GM18858 (cell line): Measurements from ENCODE around the gene ZNF560.
A peak's percentile ranks its signal among the peaks of the same experiment; 100 is the strongest.

Experiments used
- ATAC-seq: cut with Tn5 transposase; IDR thresholded peaks from one replicate; pipeline ENCODE4 v1.9.1; 2021; ENCODE audit not compliant: unreplicated experiment

Gene ZNF560

GRCh38 chr19:9436358-9436757, 62.1 kb downstream of the ZNF560 start:
- ATAC-seq: no peak

DNA sequence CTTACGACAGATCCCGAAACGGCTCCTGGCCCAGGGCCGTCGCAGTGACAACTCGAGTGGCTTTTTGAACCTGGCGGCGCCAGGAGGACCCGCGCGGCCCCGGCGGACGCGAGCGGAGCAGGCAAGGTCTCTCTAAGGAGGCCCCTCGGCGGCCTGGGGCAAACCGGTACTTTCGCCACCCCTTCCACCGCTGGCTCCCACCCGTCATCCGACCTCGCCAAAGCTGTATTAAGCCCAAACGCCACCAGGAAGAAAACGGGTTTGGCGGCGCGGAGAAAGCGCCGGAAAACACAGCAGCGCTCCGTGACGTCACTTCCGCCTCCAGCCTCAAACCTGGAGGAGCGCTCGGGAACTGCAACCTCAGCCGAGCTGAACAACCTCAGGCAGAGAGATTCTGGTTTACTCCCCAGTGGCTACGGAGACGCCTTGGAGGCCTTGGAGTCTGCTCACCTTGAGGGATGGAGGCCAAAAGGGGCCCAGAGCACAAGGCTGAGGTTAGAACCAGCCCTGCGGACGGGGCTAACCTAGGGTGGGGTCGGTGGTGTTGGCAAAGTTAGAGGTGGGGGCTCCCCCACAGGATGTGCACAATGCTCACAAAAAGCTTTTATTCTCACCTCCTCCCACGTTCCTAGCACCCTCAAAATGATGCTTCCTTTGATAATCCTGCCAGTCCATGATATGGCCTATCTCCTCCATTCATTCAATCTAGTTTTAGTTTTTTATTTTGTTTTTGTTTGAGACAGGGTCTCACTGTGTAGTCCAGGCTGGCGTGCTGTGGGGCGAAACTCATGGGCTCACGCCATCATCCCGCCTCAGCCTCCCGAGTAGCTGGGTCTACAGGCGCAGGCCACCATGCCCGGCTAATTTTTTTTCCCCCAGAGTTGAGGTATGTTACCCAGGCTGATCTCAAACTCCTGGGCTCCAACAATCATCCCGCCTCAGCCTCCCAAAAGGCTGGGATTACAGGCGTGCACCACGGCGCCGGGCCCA, 62.8 kb downstream of the ZNF560 start, which contains the start of gene ZNF266:
Gene ZNF266, minus strand, starts transcription at position 295 of the 990 bp plus-strand sequence. CDS start 15,484 bp downstream, outside the sequence.
- ATAC-seq: peak; percentile 59

- ATAC-seq: no peak
Observed at GRCh38 chr19:9431475-9431874, 66.9 kb downstream of the ZNF560 start.

DNA sequence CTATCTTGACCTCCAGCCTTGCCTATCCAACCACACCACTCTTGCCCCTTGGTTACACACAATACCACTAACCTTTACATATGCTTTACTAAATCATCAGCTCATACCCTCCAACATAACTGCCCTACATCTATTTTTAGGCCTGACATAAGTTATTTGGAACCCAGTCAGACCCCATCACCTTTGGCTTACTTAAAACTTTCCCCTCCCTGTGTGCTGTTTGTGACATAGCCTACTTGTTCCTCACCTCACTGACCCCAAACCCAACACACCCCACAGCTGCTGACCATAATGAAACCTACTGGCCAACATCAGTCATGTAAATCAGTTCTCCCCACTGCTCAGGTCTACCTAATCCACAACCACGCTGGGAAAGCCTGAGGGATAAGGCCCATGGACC, 68.0 kb downstream of the ZNF560 start:
- no peak for ATAC-seq

- ATAC-seq: no peak
Observed at GRCh38 chr19:9427941-9428340, 70.5 kb downstream of the ZNF560 start.
